ENCODE results near the gene FNDC5.

DNA sequence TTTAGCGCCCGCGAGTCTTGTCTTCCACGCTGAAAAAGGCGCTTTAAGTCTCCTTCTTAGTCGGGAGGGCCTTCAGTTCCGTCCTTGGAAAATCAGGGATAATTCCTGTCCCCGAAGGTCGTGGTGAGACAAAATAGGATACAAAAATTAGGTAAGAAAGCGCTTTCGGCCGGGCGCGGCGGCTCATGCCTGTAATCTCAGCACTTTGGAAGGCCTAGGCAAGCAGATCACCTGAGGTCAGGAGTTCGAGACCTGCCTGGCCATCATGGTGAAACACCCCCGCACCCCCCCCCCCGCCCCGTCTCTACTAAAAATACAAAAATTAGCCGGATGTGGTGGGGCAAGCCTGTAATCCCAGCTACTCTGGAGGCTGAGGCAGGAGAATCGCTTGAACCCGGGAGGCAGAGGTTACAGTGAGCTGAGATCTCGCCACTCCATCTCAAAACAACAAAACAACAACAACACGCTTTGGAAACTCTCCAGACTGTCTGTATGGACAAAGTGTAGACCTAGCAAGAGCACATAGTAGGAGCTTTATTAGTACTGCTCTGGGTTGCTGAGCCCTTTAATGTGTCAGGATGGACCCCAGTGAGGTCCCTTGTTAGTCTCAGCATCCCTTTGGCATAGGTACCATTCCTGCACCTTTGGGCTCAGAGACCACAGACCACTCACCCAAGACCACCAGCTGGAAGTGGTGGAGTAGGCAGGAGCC lies 31.3 kb upstream of the FNDC5 start:
- no peak for TF ChIP-seq EP300 (IDR thresholded peaks at IDR 0.05; ENCODE audit: low read length)
- TF ChIP-seq, protein P1, sequence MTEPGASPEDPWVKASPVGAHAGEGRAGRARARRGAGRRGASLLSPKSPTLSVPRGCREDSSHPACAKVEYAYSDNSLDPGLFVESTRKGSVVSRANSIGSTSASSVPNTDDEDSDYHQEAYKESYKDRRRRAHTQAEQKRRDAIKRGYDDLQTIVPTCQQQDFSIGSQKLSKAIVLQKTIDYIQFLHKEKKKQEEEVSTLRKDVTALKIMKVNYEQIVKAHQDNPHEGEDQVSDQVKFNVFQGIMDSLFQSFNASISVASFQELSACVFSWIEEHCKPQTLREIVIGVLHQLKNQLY (CRISPR knock-in tag; conservative IDR thresholded peaks at IDR 0.05) = no peak
- TF ChIP-seq, protein P2, sequence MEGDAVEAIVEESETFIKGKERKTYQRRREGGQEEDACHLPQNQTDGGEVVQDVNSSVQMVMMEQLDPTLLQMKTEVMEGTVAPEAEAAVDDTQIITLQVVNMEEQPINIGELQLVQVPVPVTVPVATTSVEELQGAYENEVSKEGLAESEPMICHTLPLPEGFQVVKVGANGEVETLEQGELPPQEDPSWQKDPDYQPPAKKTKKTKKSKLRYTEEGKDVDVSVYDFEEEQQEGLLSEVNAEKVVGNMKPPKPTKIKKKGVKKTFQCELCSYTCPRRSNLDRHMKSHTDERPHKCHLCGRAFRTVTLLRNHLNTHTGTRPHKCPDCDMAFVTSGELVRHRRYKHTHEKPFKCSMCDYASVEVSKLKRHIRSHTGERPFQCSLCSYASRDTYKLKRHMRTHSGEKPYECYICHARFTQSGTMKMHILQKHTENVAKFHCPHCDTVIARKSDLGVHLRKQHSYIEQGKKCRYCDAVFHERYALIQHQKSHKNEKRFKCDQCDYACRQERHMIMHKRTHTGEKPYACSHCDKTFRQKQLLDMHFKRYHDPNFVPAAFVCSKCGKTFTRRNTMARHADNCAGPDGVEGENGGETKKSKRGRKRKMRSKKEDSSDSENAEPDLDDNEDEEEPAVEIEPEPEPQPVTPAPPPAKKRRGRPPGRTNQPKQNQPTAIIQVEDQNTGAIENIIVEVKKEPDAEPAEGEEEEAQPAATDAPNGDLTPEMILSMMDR (IDR thresholded peaks at IDR 0.05 in 2 of 3, conservative IDR thresholded peaks at IDR 0.05 in 1 of 3; ENCODE audit: insufficient read depth in 2 of 3, low read depth in 1 of 3, low read length in 3 of 3) = no peak
- no peak for TF ChIP-seq EZH2 (IDR thresholded peaks at IDR 0.05; ENCODE audit: borderline replicate concordance, low read depth, low read length)
- TF ChIP-seq TAF1 (IDR thresholded peaks at IDR 0.05; ENCODE audit: control insufficient read depth, extremely low read depth, insufficient read depth, low read length, severe bottlenecking) = no peak
- no peak for TF ChIP-seq CREB1 (IDR thresholded peaks at IDR 0.05)
- TF ChIP-seq CREB1 (CRISPR knock-in tag; IDR thresholded peaks at IDR 0.05) = no peak
- TF ChIP-seq CHD2 (IDR thresholded peaks at IDR 0.05; ENCODE audit: low read depth, low read length) = no peak
- TF ChIP-seq, protein P3, sequence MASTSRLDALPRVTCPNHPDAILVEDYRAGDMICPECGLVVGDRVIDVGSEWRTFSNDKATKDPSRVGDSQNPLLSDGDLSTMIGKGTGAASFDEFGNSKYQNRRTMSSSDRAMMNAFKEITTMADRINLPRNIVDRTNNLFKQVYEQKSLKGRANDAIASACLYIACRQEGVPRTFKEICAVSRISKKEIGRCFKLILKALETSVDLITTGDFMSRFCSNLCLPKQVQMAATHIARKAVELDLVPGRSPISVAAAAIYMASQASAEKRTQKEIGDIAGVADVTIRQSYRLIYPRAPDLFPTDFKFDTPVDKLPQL (IDR thresholded peaks at IDR 0.05; ENCODE audit: extremely low read depth, insufficient read length) = no peak
- TF ChIP-seq CBX2 (IDR thresholded peaks at IDR 0.05; ENCODE audit: insufficient read depth, low read length, poor library complexity, severe bottlenecking) = no peak
- no peak for TF ChIP-seq POLR2A (conservative IDR thresholded peaks at IDR 0.05)
- TF ChIP-seq MTA1 (IDR thresholded peaks at IDR 0.05; ENCODE audit: borderline replicate concordance) = no peak
- no peak for TF ChIP-seq SMARCA5 (IDR thresholded peaks at IDR 0.05)
- TF ChIP-seq, protein P4, sequence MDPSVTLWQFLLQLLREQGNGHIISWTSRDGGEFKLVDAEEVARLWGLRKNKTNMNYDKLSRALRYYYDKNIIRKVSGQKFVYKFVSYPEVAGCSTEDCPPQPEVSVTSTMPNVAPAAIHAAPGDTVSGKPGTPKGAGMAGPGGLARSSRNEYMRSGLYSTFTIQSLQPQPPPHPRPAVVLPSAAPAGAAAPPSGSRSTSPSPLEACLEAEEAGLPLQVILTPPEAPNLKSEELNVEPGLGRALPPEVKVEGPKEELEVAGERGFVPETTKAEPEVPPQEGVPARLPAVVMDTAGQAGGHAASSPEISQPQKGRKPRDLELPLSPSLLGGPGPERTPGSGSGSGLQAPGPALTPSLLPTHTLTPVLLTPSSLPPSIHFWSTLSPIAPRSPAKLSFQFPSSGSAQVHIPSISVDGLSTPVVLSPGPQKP (CRISPR knock-in tag; IDR thresholded peaks at IDR 0.05) = no peak

Measured in K562 (cell line).